K562 (cell line): Measurements from ENCODE around the gene IL6ST. TPM values are rescaled to one million over a fixed set of nuclear protein-coding genes. Genes with fewer than 3 reads are reported as not detected.

Experiments
- ATAC-seq: fragments of 200-7000 bp; cut with Tn5 transposase; 3 replicates; pipeline ENCODE4 v1.9.1; 2020; ENCODE audit warnings: moderate library complexity
- BruUV-seq: library from RNA; stranded (reverse); fragments of 400-500 nt; replicated peaks from 2 replicates; lab custom pipeline; 2021; lab: Mats Ljungman, UMichigan
- CTCF ChIA-PET: fragments of 300-600 bp; formaldehyde crosslinking; extraction: SDS; loops from one replicate; lab custom pipeline; 2021; ENCODE audit warnings: low intra/inter-chr PET ratio; lab: Yijun Ruan, JAX
- POLR2A ChIA-PET: fragments of 300-600, 350-650 bp; sonication (Branson Sonifier 250); formaldehyde crosslinking; extraction: SDS; loops from one replicate; lab custom pipeline; 2021; ENCODE audit warnings: antibody characterized with exemption, inconsistent platforms; lab: Yijun Ruan, JAX
- DNase-seq, 4 experiments: peaks; one replicate each; pipeline versions ENCODE4 v3.0.0 to v3.0.0-alpha.2; 2011 to 2018; ENCODE audit warnings: low spot score in 3 of 4, mixed read lengths in 3 of 4; ENCODE audit errors: extremely low read depth in 1 of 4
- FAIRE-seq: peaks from 2 replicates; lab custom pipeline; 2011; peaks lifted over from hg19 to GRCh38; lab: Jason Lieb, UNC
- H2AFZ ChIP-seq: 2 replicates; pipeline ENCODE4 v1.6.0; 2011; ENCODE audit warnings: low read depth, low read length, control low read depth, inconsistent platforms
- H3K27ac ChIP-seq: fragments of 200-600 bp; 3 replicates; pipeline ENCODE4 v1.8.0; 2011; ENCODE audit warnings: low read depth, mild to moderate bottlenecking, control low read depth, inconsistent platforms, low read length, moderate library complexity, mixed read lengths; ENCODE audit errors: extremely low read depth
- H3K27me3 ChIP-seq, 2 experiments: fragments of 300-600 bp in 1 of 2; 2 replicates in 1 of 2; 3 replicates in 1 of 2; pipeline versions ENCODE4 v1.6.0 to v1.8.0; 2011; ENCODE audit warnings: inconsistent platforms in 2 of 2, low read length in 2 of 2, mild to moderate bottlenecking in 1 of 2, mixed read lengths in 1 of 2, moderate library complexity in 1 of 2; ENCODE audit not compliant: control insufficient read depth in 2 of 2, insufficient read depth in 2 of 2
- H3K36me3 ChIP-seq: fragments of 300-600 bp; 3 replicates; pipeline ENCODE4 v1.8.0; 2011; ENCODE audit warnings: mild to moderate bottlenecking, low read length, inconsistent platforms; ENCODE audit not compliant: control insufficient read depth, insufficient read depth
- H3K4me1 ChIP-seq, 2 experiments: fragments of 200-600 bp in 1 of 2; replicated peaks in 1 of 2; 2 replicates in 1 of 2; 3 replicates in 1 of 2; pipeline versions ENCODE4 v1.5.1 to v1.8.0; 2011; ENCODE audit warnings: inconsistent platforms in 2 of 2, low read length in 2 of 2, mild to moderate bottlenecking in 1 of 2, mixed read lengths in 1 of 2, moderate library complexity in 1 of 2; ENCODE audit not compliant: control insufficient read depth in 2 of 2, insufficient read depth in 2 of 2
- H3K4me2 ChIP-seq: 2 replicates; pipeline ENCODE4 v1.6.1; 2011; ENCODE audit warnings: low read length, control low read depth, inconsistent platforms, mixed read lengths; ENCODE audit not compliant: insufficient read depth
- H3K4me3 ChIP-seq: fragments of 200-600 bp; sonication (generic), shearing (Covaris generic); 2 replicates; pipeline ENCODE4 v1.5.1; 2016; ENCODE audit warnings: control low read depth, inconsistent platforms
- H3K79me2 ChIP-seq: fragments of 200-600 bp; 3 replicates; pipeline ENCODE4 v1.8.0; 2011; ENCODE audit warnings: low read length, inconsistent platforms; ENCODE audit not compliant: control insufficient read depth, insufficient read depth
- H3K9ac ChIP-seq, 2 experiments: 2 replicates each; pipeline versions ENCODE4 v1.6.0 to v1.6.1; 2011; ENCODE audit warnings: low read depth in 2 of 2, low read length in 2 of 2, control low read depth in 1 of 2, inconsistent platforms in 1 of 2, mild to moderate bottlenecking in 1 of 2, mixed read lengths in 1 of 2; ENCODE audit not compliant: insufficient read depth in 1 of 2
- H3K9me1 ChIP-seq: one replicate; pipeline ENCODE4 v1.6.0; 2011; ENCODE audit warnings: inconsistent platforms, mild to moderate bottlenecking, low read length, moderate library complexity; ENCODE audit not compliant: control insufficient read depth, insufficient read depth
- H3K9me3 ChIP-seq: replicated peaks from 2 replicates; pipeline ENCODE4 v1.5.1; 2011; ENCODE audit warnings: low read depth, low read length, inconsistent platforms; ENCODE audit not compliant: control insufficient read depth, insufficient read depth
- H4K20me1 ChIP-seq: replicated peaks from 2 replicates; pipeline ENCODE4 v1.6.1; 2011; ENCODE audit warnings: low read length, inconsistent platforms, mixed read lengths; ENCODE audit not compliant: control insufficient read depth, insufficient read depth
- AFF1 ChIP-seq, 2 experiments: fragments of 450-650 bp; IDR thresholded peaks; 2 replicates each; pipeline ENCODE4 v1.6.1; 2018; ENCODE audit warnings: mild to moderate bottlenecking in 2 of 2, low read depth in 1 of 2; ENCODE audit not compliant: partially characterized antibody in 2 of 2
- ARNT ChIP-seq, 2 experiments: fragments of 450-650 bp; IDR thresholded peaks; 2 replicates each; pipeline ENCODE4 v1.6.1; 2016; ENCODE audit warnings: mild to moderate bottlenecking in 1 of 2
- BRF2 ChIP-seq: IDR thresholded peaks from 3 replicates; pipeline ENCODE4 v1.6.1; 2011; ENCODE audit warnings: borderline replicate concordance, mild to moderate bottlenecking; ENCODE audit not compliant: insufficient read length, insufficient read depth
- HDAC3 ChIP-seq: fragments of 450-650 bp; IDR thresholded peaks from 2 replicates; pipeline ENCODE4 v1.6.1; 2018; ENCODE audit warnings: borderline replicate concordance, mild to moderate bottlenecking, moderate library complexity; ENCODE audit not compliant: partially characterized antibody
- HLTF ChIP-seq: fragments of 450-650 bp; IDR thresholded peaks from 2 replicates; pipeline ENCODE4 v1.6.1; 2016
- NUFIP1 ChIP-seq: fragments of 450-650 bp; IDR thresholded peaks from 2 replicates; pipeline ENCODE4 v1.6.1; 2018; ENCODE audit not compliant: partially characterized antibody
- PCBP2 ChIP-seq: fragments of 200-400 bp; formaldehyde crosslinking; IDR thresholded peaks from 2 replicates; pipeline ENCODE4 v1.6.1; 2018; ENCODE audit warnings: low read length, low read depth, mild to moderate bottlenecking, moderate library complexity; ENCODE audit not compliant: poor library complexity, severe bottlenecking
- SMARCE1 ChIP-seq: fragments of 450-650 bp; IDR thresholded peaks from 2 replicates; pipeline ENCODE4 v1.7.1; 2016; ENCODE audit warnings: mild to moderate bottlenecking
- ZBTB17 ChIP-seq: fragments of 450-650 bp; formaldehyde crosslinking; IDR thresholded peaks from 2 replicates; pipeline ENCODE4 v1.4.0; 2020; ENCODE audit warnings: mild to moderate bottlenecking
- ZNF696 ChIP-seq: fragments of 250-450 bp; sonication (Bioruptor Pico); conservative IDR thresholded peaks from 2 replicates; pipeline ENCODE4 v1.4.0; 2020; ENCODE audit warnings: mild to moderate bottlenecking, moderate library complexity
- whole genome bisulfite sequencing: fragments of 100-300 bp; shearing (Covaris generic); methylation state at CpG from one replicate; pipeline ENCODE4 v1.1.6; 2016; ENCODE audit warnings: low coverage, mixed read lengths; ENCODE audit not compliant: insufficient coverage; ENCODE audit errors: missing lambda C conversion rate; 5-methylcytosine and 5-hydroxymethylcytosine counted together
- in situ Hi-C: fragments of 300-500 bp; cut with MboI; formaldehyde crosslinking; loops from 4 replicates; pipeline ENCODE4 v1.15.0; 2018; ENCODE audit warnings: inconsistent platforms, mixed read lengths
- intact Hi-C: fragments of 100-400 bp; cut with micrococcal nuclease; formaldehyde crosslinking; loops from 2 replicates; pipeline ENCODE4 v1.14.2; 2022
- polyA plus RNA-seq, 8 experiments: library from polyadenylated mRNA; depleted of rRNA in 4 of 8; stranded (reverse) in 5 of 8; unstranded in 3 of 8; fragments of >200 nt; fragmentation: Nextera tagmentation in 2 of 8; fragmentation: Illumina TruSeq in 1 of 8; extraction: Ambion mirVana in 2 of 8; extraction: Trizol in 1 of 8; gene quantifications; 2 replicates each; pipeline versions ENCODE4 v1.2.1 to v1.2.3, GENCODE V29; 2011 to 2014; ENCODE audit warnings: inconsistent platforms in 1 of 8, missing spikeins in 1 of 8
- total RNA-seq, 7 experiments: library from RNA; depleted of rRNA in 6 of 7; stranded (reverse); fragments of >200 nt in 6 of 7; fragmentation: Illumina TruSeq in 2 of 7; extraction: Trizol in 2 of 7; gene quantifications; 2 replicates each; pipeline versions ENCODE4 v1.2.1 to v1.2.3, GENCODE V29; 2011 to 2021; ENCODE audit warnings: low replicate concordance in 1 of 7
- TF ChIP-seq, protein P1 (sequence below): fragments of 450-650 bp; formaldehyde crosslinking; conservative IDR thresholded peaks from 2 replicates; pipeline ENCODE4 v1.4.0; 2022; ENCODE audit warnings: mild to moderate bottlenecking, missing genetic modification characterization

The IL6ST gene
- total and polyA plus RNA-seq, 9 of the 15 experiments (the other 6 are each of a cell fraction or from before 2014, with no cell fraction given), result 2.0 to 27.0 (median 7.9) TPM

- DNase-seq (peak; percentile 87 to 95 (median 90)), ATAC-seq (peak; percentile 95), FAIRE-seq (peak; percentile 96)
- Histone ChIP-seq H3K9ac (peak overlapping the region; percentile 32 to 40; a peak in 2 of 4 replicates), H3K27me3 (no peaks in the 10 kb centered on the region), H3K9me3 (no peaks in the 10 kb centered on the region), H2AFZ (peak overlapping the region; percentile 35; the same call in 1 of the 2 replicates), H3K4me1 (peaks cover 14 to 25% of the 10 kb centered on the region in 2 experiments), H3K27ac (peak overlapping the region; percentile 86), H3K79me2 (no peaks in the 10 kb centered on the region), H3K4me2 (peak overlapping the region; percentile 77), H3K36me3 (no peaks in the 10 kb centered on the region), H3K4me3 (no peak overlapping the region), H3K9me1 (no peaks in the 10 kb centered on the region), H4K20me1 (no peaks in the 10 kb centered on the region)
- intact Hi-C loops, result loop anchor here (2.0 to 5.0 kb wide), 2 partner anchors 35 to 45 kb away; partner anchors contain the start of gene IL6ST
- no TSS peak for BruUV-seq
- in situ Hi-C loops, result no loop called here
- ChIA-PET CTCF (no interaction called here), POLR2A (interaction anchor here (0.8 to 1.2 kb wide), 3 partner anchors 14 to 55 kb away, joined by 3 to 4 read pairs (median 3); partner anchors contain the start of gene IL6ST)
- WGBS, result 0% methylated on average over 4 of the region's 4 CpGs
- TF ChIP-seq HDAC3 (peak; percentile 88), BRF2 (no peak), HLTF (peak; percentile 73; the same call in 1 of the 2 replicates), ZNF696 (CRISPR knock-in tag) (no peak), ARNT (IDR thresholded peaks at IDR 0.05) (peak; percentile 80 to 84; a peak in 3 of 4 replicates), PCBP2 (no peak), AFF1 (IDR thresholded peaks at IDR 0.05; ENCODE audit: low read depth in 1 of 2, partially characterized antibody in 2 of 2) (peak; percentile 73), ZBTB17 (peak; percentile 55; the same call in 1 of the 2 replicates), NUFIP1 (no peak), SMARCE1 (peak; percentile 94)
- TF ChIP-seq, protein P1, sequence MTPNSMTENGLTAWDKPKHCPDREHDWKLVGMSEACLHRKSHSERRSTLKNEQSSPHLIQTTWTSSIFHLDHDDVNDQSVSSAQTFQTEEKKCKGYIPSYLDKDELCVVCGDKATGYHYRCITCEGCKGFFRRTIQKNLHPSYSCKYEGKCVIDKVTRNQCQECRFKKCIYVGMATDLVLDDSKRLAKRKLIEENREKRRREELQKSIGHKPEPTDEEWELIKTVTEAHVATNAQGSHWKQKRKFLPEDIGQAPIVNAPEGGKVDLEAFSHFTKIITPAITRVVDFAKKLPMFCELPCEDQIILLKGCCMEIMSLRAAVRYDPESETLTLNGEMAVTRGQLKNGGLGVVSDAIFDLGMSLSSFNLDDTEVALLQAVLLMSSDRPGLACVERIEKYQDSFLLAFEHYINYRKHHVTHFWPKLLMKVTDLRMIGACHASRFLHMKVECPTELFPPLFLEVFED (CRISPR knock-in tag), result no peak
Measured at GRCh38 chr5:56037531-56038010, 42.8 kb upstream of the IL6ST start.
